T-helper 22 cell (primary cell): ENCODE results near the gene KCNRG.
"Not testable (repeated sequence)": the region's sequence is repeated elsewhere in the genome, so short reads cannot be mapped to it uniquely, and the experiment has no call there.

Source experiments
- DNase-seq: peaks from one replicate; pipeline ENCODE4 v3.0.0-alpha.2; 2020; ENCODE audit warnings: low read depth

The KCNRG gene

DNA sequence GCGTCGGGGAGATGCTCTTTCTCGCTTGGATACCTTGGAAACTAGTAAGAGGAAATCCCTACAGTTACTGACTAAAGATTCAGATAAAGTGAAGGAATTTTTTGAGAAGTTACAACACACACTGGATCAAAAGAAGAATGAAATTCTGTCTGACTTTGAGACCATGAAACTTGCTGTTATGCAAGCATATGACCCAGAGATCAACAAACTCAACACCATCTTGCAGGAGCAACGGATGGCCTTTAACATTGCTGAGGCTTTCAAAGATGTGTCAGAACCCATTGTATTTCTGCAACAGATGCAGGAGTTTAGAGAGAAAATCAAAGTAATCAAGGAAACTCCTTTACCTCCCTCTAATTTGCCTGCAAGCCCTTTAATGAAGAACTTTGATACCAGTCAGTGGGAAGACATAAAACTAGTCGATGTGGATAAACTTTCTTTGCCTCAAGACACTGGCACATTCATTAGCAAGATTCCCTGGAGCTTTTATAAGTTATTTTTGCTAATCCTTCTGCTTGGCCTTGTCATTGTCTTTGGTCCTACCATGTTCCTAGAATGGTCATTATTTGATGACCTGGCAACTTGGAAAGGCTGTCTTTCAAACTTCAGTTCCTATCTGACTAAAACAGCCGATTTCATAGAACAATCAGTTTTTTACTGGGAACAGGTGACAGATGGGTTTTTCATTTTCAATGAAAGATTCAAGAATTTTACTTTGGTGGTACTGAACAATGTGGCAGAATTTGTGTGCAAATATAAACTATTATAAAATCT, 2.7 kb upstream of the KCNRG start:
- no peak for DNase-seq

DNA sequence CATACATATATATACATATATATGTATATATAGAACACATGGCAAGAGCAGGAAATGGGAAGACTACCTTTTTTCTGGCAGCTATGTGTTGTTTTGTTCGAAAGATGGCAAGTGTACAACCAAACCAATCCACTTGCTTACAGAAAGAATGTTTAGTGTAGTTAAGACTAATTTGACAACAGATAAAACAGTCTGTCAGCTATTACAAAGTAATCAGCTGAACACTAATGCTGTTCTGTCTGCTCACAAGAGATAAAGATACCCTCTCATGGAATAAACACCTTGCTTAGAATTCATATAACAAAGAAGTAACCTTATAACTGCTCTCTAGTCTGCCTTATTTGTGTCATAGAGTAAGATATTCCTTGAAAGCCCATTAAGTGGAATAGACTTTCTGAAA, 858 bp upstream of the KCNRG start:
- no peak for DNase-seq

DNA sequence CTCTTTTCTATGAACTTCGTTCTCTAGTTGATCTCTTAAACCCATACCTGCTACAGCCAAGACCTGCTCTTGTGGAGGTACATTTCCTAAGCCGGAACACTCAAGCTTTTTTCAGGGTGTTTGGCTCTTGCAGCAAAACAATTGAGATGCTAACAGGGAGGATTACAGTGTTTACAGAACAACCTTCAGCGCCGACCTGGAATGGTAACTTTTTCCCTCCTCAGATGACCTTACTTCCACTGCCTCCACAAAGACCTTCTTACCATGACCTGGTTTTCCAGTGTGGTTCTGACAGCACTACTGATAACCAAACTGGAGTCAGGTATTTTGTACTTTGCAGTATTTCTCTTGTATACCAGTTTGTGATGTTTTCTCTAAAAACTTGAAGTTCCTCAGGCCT, 506 bp downstream of the KCNRG start:
- no peak for DNase-seq

DNA sequence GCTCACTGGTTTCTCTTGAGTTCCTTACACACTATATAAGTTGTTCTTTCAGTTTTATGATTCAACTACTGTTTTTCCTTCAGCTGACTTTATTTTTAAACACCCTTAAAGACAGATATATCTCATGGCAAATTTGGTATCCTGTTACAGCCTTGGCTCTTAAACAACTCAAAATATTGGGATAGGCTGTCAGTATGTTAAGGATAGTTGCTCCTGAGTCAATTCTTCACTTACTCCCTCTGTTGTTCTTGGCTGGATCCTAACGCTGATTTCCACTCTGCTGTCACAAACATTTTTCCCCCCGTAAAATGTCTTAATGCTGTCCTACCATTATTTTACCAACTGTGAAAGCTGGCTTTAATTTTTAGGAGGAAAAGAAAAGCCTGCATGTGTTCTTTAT, 1.2 kb downstream of the KCNRG start:
- no peak for DNase-seq

DNA sequence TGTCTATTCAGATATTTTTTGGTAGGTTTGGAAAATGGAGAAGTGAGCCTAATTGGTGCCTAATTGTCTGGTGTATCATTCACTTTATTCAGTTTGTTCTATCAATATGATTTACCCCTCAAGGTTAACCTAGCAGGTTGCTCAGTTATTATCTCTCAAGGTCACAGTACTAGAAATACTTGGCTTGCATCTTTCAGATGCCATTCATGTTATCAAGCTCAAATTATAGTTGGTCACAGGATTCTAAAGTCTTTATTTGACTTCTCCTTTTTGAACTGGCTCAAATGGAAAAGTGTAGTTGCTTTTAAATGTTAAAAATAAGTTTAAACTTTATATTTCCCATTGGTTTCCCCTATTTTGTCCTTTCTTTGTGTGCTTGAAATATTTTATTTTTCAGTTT, 2.6 kb downstream of the KCNRG start:
- no peak for DNase-seq

DNA sequence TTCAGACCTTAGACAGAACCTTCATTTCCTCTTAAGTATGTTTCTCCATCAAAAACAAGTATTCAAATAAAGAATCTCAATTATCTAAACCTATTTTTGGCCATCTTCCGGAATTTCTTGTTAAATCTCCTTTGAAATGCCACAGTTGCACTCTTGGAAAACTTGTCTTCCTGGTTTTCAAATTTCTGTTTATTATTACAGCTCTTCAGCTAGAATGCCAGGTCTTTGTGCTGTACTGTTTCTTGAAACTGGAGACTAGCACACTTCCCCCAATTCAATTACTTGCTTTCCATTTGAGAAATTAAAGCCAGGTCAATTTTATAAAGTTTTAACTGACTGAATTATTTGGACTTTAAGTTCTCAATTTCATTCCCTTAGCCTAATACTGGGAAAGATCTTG, 10.2 kb downstream of the KCNRG start:
- no peak for DNase-seq

DNA sequence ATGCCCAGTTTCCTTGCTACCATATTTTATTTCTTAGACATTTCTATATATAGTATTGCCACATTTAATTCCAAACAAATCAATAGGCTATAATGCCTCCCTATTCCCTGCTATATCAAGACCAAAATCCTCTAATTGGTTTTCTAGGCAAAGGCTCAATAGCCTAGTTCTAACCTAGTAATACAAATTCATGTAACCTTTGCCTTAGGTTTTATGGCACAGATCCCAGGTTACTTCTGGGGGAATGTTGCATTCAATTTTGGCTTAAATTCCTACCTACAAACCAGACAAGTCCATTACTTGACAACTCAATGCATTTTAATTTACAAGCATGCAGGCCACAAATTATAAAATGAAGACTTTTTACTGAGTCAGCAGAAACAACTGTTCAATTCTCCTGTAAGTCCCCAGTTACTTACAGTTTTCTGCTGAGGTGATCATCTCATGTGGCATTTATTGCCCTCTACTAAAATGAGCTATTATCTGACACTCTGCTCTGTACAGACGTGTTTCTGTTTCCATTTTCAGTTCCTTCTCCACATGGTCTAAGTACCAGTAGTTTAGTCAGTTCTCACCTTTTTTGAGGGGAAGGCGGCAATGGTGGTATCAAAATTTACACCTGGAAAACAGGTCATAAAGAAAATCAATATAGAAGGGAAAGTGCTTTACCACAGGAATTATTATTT, 11.7 kb downstream of the KCNRG start:
- DNase-seq = no peak

DNA sequence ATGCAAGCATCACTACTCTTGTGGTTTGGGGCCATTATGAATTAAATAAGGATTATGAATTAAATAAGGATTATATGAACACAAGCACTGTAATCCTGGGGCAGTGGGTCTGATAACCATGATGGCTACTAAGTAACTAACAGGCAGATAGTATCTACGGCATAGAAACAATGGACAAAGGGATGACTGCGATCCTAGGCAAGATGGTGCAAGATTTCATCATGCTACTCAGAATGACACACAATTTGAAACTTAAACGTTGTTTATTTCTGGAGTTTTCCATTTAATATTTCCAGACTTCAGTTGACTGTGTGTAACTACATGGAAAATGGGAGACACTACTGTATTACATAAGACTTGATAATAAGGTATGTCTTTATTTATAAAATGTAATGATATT, 15.1 kb downstream of the KCNRG start:
- no peak for DNase-seq

DNA sequence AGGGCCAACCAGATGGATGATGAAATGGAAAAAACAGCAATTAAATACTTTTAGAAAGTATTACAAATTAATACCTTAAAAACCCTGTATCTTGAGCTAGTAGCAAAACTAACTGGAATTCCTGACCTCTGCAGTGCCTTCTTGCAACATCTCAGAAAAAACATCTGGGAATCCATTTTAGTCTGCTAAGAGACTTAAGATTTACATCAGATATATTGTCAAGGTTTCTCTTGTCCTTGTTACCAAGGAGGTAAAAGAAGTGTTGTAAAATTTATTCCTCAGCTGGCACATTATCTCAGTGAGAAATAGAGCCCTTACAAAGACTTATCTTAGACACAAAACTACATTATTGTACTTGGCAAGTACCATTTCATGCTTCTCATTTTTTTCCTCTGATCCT, 18.5 kb downstream of the KCNRG start:
- DNase-seq = no peak

DNA sequence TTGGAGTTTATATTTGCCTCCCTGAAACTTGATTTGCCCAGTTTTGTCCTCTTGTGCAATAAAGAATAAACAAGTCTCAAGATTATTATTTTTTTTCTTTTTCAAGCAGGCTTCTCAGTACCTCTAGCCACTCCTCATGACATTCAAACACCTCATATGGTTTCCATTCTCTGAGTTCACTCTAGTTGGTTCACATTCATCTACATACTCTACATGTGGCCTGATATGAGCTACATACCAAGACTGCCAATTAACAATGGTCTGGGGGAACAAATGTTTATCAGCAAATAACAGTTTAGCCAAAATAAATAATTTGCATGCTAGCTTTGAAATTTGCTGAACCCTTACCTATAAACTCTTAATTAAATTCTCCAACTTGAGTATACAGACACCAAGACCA, 22.5 kb downstream of the KCNRG start:
- no peak for DNase-seq

DNA sequence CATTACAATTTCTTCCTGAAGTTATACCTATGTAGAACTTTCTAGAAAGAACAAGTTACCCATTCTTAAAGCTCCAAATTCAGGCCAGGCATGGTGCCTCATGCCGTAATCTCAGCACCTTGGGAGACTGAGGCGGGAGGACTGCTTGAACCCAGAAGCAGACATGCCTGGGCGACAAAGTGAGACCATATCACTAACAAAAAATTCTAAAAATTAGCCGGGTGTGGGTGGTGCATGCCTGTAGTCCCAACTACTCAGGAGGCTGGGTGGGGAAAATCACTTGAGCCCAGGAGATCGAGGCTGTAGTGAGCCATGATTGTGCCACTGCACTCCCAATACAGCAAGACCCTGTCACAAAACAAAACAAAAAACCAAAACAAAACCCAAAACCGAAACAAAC, 23.0 kb downstream of the KCNRG start:
- DNase-seq = no peak

DNA sequence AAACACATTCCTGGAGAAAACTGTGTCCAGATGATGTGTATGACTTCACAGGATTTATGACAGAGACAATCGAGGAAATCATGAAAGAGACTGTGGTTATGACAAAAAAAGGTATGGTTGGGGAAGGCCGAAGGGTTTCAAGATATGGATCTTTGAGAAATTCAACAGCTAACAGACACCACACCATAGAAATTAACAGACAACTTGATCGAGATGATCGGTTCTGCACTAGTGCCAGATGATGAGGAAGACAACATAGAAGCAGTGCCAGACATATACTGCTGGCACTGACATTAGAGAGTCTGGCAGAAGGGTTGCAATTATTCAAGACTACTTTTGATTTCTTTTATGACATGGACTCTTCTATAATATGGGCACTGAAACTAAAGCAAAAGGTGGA, 37.2 kb downstream of the KCNRG start:
- DNase-seq = no peak

DNA sequence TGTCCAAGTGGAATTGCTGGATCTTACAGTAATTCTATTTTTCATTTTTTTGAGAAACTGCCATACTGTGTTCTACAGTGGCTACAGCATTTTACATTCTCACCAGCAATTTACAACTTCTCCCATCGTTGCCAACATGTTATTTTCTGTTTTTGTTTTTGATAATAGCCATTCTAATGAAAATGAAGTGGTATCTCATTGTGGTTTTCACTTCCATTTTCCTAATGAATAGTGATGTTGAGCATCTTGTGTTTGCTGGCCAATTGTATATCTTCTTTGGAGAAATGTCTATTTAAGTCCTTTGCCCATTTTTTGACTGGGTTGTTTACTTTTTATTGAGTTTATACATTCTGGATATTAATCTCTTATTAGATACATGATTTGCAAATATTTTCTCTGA, 38.6 kb downstream of the KCNRG start:
- DNase-seq = no peak

DNA sequence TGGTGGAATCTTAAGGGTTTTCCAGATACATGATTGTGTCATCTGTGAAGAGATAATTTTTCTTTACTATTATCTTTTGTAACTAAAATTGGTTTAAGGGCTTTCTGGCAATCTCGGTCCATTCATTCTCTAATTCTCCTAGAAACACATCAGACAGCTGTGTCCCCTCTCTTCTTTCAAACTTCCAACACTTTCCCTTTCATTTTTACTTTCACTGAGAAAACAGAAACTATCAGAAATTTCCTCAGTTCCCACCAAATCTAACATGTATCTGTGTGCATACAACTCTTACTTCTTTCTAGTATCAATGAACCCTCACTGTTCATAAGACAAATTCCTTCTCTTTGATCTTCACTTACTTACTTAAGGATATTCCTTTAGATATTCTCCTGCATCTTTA, 40.2 kb downstream of the KCNRG start:
- DNase-seq = no peak

DNA sequence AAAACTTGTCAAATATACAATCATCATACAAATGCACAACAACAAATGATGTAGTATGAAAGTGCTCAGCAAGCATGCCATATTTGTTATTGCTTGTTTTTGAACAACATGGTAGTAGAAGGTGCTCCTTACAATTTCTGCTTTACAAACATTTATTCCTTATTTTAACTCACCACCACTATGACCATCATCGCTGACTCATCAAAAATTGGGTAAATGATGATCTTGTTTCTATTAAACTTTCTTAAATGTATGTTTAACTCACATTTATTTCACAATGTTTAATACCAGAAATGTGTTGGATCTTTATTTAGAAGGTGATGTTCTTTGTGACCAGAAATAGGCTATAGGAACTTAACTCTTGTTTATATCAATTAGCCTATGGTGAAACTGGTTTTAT, 45.5 kb downstream of the KCNRG start:
- no peak for DNase-seq

DNA sequence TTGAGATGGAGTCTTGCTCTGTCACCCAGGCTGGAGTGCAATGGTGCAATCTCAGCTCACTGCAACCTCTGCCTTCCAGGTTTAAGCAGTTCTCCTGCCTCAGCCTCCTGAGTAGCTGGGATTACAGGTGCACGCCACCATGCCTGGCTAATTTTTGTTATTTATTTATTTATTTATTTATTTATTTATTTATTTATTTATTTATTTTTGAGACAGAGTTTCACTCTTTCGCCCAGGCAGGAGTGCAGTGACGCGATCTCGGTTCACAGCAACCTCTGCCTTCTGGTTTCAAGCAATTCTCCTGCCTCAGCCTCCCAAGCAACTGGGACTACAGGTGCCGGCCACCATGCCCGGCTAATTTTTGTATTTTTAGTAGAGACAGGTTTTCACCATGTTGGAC, 47.1 kb downstream of the KCNRG start:
- DNase-seq = not testable (repeated sequence)

DNA sequence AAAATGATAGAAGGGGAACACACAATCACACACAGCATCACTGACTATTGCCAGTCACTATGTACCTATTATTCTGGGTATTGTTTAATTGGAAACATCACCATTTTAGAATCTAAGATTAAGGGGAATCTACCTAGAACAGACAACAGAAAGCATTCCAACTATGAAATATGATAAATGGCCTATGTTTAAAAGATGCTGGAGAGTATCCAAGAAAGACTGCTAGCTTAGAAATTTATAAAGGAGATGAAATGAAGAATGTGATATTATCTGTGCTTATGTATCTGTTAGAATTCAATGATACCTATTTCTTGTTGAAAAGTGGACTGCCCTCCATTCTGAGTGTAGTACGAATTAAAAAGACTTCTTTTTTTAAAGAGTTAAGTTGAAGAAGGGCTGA, 50.5 kb downstream of the KCNRG start:
- DNase-seq = no peak

DNA sequence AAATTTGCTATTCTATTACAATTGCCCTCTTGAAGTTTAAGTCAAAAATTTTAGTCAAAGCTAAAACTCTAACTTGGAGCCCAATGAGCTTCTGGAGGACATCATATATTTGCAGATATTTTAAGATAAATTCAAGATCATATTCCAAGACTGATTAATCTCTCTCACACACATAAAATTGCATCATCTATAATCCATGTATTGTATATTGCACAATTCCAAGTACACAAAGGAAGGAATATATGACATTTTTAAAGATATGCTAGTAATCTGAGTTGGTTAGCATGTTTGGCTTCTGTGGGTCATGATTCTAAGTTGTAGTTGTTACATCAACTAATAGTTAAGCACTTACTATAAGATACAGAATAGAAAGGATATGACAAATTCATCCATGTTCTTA, 53.3 kb downstream of the KCNRG start:
- no peak for DNase-seq

DNA sequence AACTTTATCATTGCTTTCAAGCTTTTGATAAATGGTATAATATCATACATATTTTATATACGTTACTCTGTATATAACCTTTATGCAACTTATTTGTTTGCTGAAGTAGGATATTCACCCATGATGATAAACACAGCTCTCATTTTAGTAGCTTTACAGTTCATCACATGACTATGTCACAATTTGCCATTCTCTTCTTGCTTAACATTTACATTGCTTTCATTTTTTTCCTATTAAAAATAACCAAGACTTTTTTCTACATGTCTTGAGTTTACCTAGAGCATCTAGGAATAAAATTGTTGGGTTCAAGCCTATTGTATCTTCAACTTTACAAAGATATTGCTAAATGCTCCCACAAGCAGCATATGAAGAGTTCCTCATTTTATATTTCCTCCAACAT, 54.0 kb downstream of the KCNRG start:
- DNase-seq = no peak

DNA sequence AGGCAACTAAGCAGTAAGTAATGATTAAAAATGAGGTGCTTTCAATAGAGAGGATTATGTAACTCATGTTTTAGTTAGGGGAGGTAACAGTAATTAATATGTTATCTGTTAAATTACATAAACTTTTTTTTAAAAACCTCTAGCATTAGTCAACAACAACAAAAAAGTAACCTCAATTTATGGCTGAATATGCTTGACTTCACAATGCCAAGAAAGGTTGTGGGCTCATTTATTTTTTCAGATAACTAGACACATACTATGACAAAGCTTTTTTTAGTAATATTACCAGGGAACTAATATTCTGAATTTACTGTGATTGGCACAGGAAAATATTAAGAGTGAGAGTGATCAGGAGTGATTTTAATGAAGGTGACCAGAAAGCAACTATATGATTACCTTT, 54.9 kb downstream of the KCNRG start:
- no peak for DNase-seq
